SU-DHL-6 (cell line): ENCODE results near the gene TAPT1.

Experiments
- H2AFZ ChIP-seq: fragments of 200-600 bp; sonication (generic); 2 replicates; pipeline ENCODE4 v1.6.1; 2014; ENCODE audit warnings: low read depth, mild to moderate bottlenecking, moderate library complexity, mixed read lengths, antibody characterized with exemption, low read length; ENCODE audit not compliant: severe bottlenecking
- H3F3A ChIP-seq: fragments of 200-600 bp; shearing (Covaris generic); 2 replicates; pipeline ENCODE4 v1.6.0; 2016; ENCODE audit warnings: antibody characterized with exemption, mild to moderate bottlenecking; ENCODE audit not compliant: insufficient read depth
- H3K27ac ChIP-seq: fragments of 200-600 bp; sonication (generic); 2 replicates; pipeline ENCODE4 v1.5.1; 2016; ENCODE audit warnings: low read depth, mild to moderate bottlenecking, low read length, moderate library complexity, mixed read lengths
- H3K27me3 ChIP-seq: fragments of 200-600 bp; sonication (generic), shearing (Covaris generic); 2 replicates; pipeline ENCODE4 v1.6.0; 2014; ENCODE audit warnings: mild to moderate bottlenecking, low read length
- H3K36me3 ChIP-seq: fragments of 200-600 bp; sonication (generic); 2 replicates; pipeline ENCODE4 v1.6.1; 2014; ENCODE audit warnings: mild to moderate bottlenecking, low read length, mixed read lengths
- H3K4me2 ChIP-seq: fragments of 300-600, 200-600 bp; shearing (Covaris generic), sonication (generic); 2 replicates; pipeline ENCODE4 v1.6.0; 2014; ENCODE audit warnings: low read length, low read depth, mild to moderate bottlenecking; ENCODE audit not compliant: poor library complexity, severe bottlenecking
- H3K4me3 ChIP-seq: fragments of 200-600 bp; sonication (generic); 2 replicates; pipeline ENCODE4 v1.5.1; 2014; ENCODE audit warnings: antibody characterized with exemption, low read length, mild to moderate bottlenecking, mixed read lengths; ENCODE audit not compliant: insufficient read depth, poor library complexity, severe bottlenecking
- H3K79me2 ChIP-seq: fragments of 200-600 bp; sonication (generic); 2 replicates; pipeline ENCODE4 v1.6.1; 2014; ENCODE audit warnings: mild to moderate bottlenecking, low read length, moderate library complexity; ENCODE audit not compliant: insufficient read depth
- H3K9ac ChIP-seq: fragments of 200-600 bp; sonication (generic); 2 replicates; pipeline ENCODE4 v1.7.0; 2014; ENCODE audit warnings: mild to moderate bottlenecking, low read length
- H3K9me2 ChIP-seq: fragments of 200-600 bp; sonication (generic); replicated peaks from 2 replicates; pipeline ENCODE4 v1.6.1; 2014; ENCODE audit warnings: low read length; ENCODE audit not compliant: insufficient read depth
- H3K9me3 ChIP-seq: fragments of 200-600 bp; sonication (generic); 2 replicates; pipeline ENCODE4 v1.6.1; 2014; ENCODE audit warnings: low read length, mixed read lengths; ENCODE audit not compliant: insufficient read depth
- H4K20me1 ChIP-seq: fragments of 200-600 bp; sonication (generic); 2 replicates; pipeline ENCODE4 v1.6.1; 2014; ENCODE audit warnings: low read depth, mild to moderate bottlenecking, antibody characterized with exemption, low read length, moderate library complexity, mixed read lengths
- EZH2phosphoT487 ChIP-seq: fragments of 200-600 bp; sonication (generic), shearing (Covaris generic); conservative IDR thresholded peaks from 2 replicates; pipeline ENCODE4 v1.6.1; 2018; ENCODE audit warnings: mild to moderate bottlenecking, antibody characterized with exemption, low read length, moderate library complexity, mixed read lengths
- TF ChIP-seq, protein P1 (sequence below): fragments of 200-600 bp; sonication (generic); IDR thresholded peaks from one replicate; pipeline ENCODE4 v1.5.1; 2017; ENCODE audit warnings: antibody characterized with exemption, mild to moderate bottlenecking, low read length, moderate library complexity; ENCODE audit not compliant: insufficient read depth, poor library complexity, severe bottlenecking

The TAPT1 gene

GRCh38 chr4:16139066-16139945 lies 87.0 kb downstream of the TAPT1 start:
- H3K4me2 ChIP-seq, result no peak overlapping the region
- H4K20me1 ChIP-seq, result no peaks in the 10 kb centered on the region
- H3K9ac ChIP-seq, result no peak overlapping the region
- no peak for TF ChIP-seq EZH2phosphoT487
- TF ChIP-seq, protein P1, sequence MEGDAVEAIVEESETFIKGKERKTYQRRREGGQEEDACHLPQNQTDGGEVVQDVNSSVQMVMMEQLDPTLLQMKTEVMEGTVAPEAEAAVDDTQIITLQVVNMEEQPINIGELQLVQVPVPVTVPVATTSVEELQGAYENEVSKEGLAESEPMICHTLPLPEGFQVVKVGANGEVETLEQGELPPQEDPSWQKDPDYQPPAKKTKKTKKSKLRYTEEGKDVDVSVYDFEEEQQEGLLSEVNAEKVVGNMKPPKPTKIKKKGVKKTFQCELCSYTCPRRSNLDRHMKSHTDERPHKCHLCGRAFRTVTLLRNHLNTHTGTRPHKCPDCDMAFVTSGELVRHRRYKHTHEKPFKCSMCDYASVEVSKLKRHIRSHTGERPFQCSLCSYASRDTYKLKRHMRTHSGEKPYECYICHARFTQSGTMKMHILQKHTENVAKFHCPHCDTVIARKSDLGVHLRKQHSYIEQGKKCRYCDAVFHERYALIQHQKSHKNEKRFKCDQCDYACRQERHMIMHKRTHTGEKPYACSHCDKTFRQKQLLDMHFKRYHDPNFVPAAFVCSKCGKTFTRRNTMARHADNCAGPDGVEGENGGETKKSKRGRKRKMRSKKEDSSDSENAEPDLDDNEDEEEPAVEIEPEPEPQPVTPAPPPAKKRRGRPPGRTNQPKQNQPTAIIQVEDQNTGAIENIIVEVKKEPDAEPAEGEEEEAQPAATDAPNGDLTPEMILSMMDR, result no peak
- H3K79me2 ChIP-seq, result no peaks in the 10 kb centered on the region
- no peaks in the 10 kb centered on the region for H3F3A ChIP-seq
- no peak overlapping the region for H2AFZ ChIP-seq
- H3K27ac ChIP-seq, result no peak overlapping the region
- no peaks in the 10 kb centered on the region for H3K9me2 ChIP-seq
- H3K4me3 ChIP-seq, result no peak overlapping the region
- no peaks in the 10 kb centered on the region for H3K9me3 ChIP-seq
- no peaks in the 10 kb centered on the region for H3K36me3 ChIP-seq
- H3K27me3 ChIP-seq, result no peaks in the 10 kb centered on the region

- H3K79me2 ChIP-seq, result no peaks in the 10 kb centered on the region
- no peak overlapping the region for H3K4me2 ChIP-seq
- no peaks in the 10 kb centered on the region for H3K9me3 ChIP-seq
- H3K9me2 ChIP-seq, result no peaks in the 10 kb centered on the region
- TF ChIP-seq, protein P1, result no peak
- TF ChIP-seq EZH2phosphoT487, result no peak
- no peaks in the 10 kb centered on the region for H3F3A ChIP-seq
- no peak overlapping the region for H3K27ac ChIP-seq
- H3K9ac ChIP-seq, result no peak overlapping the region
- no peaks in the 10 kb centered on the region for H3K27me3 ChIP-seq
- no peaks in the 10 kb centered on the region for H4K20me1 ChIP-seq
- H3K4me3 ChIP-seq, result no peak overlapping the region
- no peak overlapping the region for H2AFZ ChIP-seq
- H3K36me3 ChIP-seq, result no peaks in the 10 kb centered on the region
Measured at GRCh38 chr4:16136827-16137226, 89.4 kb downstream of the TAPT1 start.

- Histone ChIP-seq H3K4me3 (no peak overlapping the region), H3K79me2 (no peaks in the 10 kb centered on the region), H3K9me2 (no peaks in the 10 kb centered on the region), H3K27ac (no peak overlapping the region), H3K4me2 (no peak overlapping the region), H3K9me3 (no peaks in the 10 kb centered on the region), H3F3A (no peaks in the 10 kb centered on the region), H3K9ac (no peak overlapping the region), H4K20me1 (no peaks in the 10 kb centered on the region), H2AFZ (no peak overlapping the region), H3K27me3 (no peaks in the 10 kb centered on the region), H3K36me3 (no peaks in the 10 kb centered on the region)
- TF ChIP-seq EZH2phosphoT487, result no peak
- TF ChIP-seq, protein P1, result no peak
Measured at GRCh38 chr4:16136311-16136710, 90.0 kb downstream of the TAPT1 start.
